GM11168 (cell line): Measurements from ENCODE around the gene TMLHE.
"Not testable (repeated sequence)": the region's sequence is repeated elsewhere in the genome, so short reads cannot be mapped to it uniquely, and the experiment has no call there.

Experiments
- in situ Hi-C: fragments of 300-500 bp; cut with MboI; formaldehyde crosslinking; loops from one replicate; pipeline ENCODE4 v1.12.0; 2022; ENCODE audit warnings: low sequenced_read_pairs; ENCODE audit not compliant: unreplicated experiment

The TMLHE gene

GRCh38 chrX:155505296-155505695 is 107.5 kb downstream of the TMLHE start:
- in situ Hi-C loops: no loop called here

GRCh38 chrX:155495134-155495533 is 117.6 kb downstream of the TMLHE start:
- in situ Hi-C loops: not testable (repeated sequence)

GRCh38 chrX:155491421-155491820 is 121.3 kb downstream of the TMLHE start:
- in situ Hi-C loops: not testable (repeated sequence)

- in situ Hi-C loops: not testable (repeated sequence)
These were observed 135.6 kb downstream of the TMLHE start for GRCh38 chrX:155477136-155477535.

GRCh38 chrX:155466269-155466938 is 146.3 kb downstream of the TMLHE start:
- in situ Hi-C loops: not testable (repeated sequence)

GRCh38 chrX:155460501-155460900 is 152.3 kb downstream of the TMLHE start:
- in situ Hi-C loops: not testable (repeated sequence)

- in situ Hi-C loops: not testable (repeated sequence)
These were observed 154.3 kb downstream of the TMLHE start, which contains the start of gene F8A3 for GRCh38 chrX:155458471-155458870. TSS of gene F8A3 (minus strand) at chrX:155458620. CDS start at chrX:155458600, 20 bp downstream.

GRCh38 chrX:155457761-155458447 is 154.8 kb downstream of the TMLHE start:
- in situ Hi-C loops: not testable (repeated sequence)

- in situ Hi-C loops: no loop called here
These were observed 171.7 kb downstream of the TMLHE start for GRCh38 chrX:155441097-155441496.
